Stimulated activated CD8-positive, alpha-beta memory T cell treated with anti-CD3 and anti-CD28 coated beads, Interleukin-12 subunit alpha, Interleukin-12 subunit beta, amount 100 ng/mL, for 24 hours (primary cell): Measurements from ENCODE around the gene KLHDC7B.
"Not testable (repeated sequence)": the region's sequence is repeated elsewhere in the genome, so short reads cannot be mapped to it uniquely, and the experiment has no call there.

Experiments
- DNase-seq: peaks from one replicate; pipeline ENCODE4 v3.0.0-alpha.2; 2020; ENCODE audit errors: extremely low read depth

Gene KLHDC7B

DNA sequence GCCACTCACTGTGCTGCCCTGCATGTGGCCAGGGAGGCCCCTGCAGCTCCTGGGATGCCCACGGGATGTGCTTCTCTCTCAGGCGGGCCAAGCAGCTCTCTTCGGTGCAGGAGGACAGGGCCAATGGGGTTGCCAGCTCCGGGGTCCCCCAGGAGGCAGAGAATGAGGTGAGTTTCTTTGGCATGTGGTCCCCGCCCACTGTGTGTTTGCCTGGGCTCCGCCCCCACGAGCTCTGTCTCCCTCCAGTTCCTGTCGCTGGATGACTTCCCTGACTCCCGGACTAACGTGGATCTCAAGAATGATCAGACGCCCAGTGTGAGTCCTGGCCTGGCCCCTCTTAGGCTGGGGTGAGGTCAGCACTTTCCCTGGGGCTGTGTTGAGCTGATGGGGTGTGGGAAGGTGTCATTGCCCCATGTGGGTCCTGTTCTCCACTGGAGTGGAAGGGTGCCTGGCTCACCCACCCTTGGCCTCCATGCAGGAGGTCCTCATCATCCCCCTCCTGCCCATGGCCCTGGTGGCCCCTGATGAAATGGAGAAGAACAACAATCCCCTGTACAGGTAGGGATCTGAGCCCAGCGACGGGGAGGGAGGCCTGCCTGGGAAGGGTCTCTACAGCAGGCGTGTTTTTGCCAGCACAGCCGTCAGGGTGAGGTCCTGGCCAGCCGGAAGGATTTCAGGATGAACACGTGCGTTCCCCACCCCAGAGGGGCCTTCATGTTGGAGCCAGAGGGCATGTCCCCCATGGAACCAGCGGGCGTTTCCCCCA is 28.0 kb upstream of the KLHDC7B start:
- DNase-seq: no peak

DNA sequence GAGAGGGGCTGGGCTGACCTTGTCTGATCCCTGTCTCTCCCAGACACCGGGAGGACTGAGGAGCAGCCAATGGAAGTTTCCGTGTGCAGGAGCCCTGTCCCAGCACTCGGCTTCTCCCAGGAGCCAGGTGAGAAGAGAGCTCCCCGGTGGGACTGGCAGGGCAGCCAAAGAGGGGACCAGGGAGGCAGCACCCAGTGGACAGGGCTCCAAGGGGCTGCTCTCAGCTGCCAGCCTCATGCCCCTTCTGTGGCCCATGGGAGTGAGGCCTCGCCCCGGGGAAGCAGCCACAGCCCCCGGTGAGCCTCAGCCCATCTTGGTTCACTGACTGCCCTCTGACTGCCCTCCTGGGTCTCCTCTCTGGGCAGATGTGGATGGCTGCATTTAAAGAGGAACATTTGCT is 27.1 kb upstream of the KLHDC7B start:
- no peak for DNase-seq

DNA sequence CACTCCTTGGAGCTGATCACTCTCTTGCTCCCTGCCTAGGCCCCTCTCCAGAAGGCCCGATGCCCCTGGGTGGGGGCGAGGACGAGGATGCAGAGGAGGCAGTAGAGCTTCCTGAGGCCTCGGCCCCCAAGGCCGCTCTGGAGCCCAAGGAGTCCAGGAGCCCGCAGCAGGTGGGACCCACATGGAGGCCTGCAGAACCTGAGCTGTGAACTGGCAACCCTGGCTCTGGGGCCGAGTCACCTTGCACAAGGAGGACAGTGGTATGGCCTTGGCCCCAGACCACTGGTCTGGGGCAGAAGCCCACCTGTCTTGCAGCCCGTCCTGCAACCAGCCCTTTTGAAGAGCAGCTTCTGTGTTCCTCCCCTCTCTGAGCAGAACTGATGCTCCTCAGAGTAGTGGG is 26.5 kb upstream of the KLHDC7B start:
- DNase-seq: no peak

DNA sequence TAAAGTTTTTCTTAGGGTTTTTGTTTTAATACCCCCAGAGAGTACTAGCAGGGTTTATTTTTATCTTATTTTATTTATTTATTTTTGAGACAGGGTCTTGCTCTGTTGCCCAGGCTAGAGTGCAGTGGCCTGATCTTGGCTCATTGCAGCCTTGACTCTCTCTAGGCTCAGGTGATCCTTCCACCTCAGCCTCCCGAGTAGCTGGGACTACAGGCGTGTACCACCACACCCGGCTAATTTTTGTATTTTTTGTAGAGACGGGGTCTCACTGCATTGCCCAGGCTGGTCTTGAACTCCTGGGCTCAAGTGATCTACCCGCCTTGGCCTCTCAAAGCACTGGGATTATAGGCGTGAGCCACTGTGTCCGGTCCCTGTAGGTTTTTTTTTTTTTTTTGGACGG is 25.5 kb upstream of the KLHDC7B start:
- DNase-seq: not testable (repeated sequence)

DNA sequence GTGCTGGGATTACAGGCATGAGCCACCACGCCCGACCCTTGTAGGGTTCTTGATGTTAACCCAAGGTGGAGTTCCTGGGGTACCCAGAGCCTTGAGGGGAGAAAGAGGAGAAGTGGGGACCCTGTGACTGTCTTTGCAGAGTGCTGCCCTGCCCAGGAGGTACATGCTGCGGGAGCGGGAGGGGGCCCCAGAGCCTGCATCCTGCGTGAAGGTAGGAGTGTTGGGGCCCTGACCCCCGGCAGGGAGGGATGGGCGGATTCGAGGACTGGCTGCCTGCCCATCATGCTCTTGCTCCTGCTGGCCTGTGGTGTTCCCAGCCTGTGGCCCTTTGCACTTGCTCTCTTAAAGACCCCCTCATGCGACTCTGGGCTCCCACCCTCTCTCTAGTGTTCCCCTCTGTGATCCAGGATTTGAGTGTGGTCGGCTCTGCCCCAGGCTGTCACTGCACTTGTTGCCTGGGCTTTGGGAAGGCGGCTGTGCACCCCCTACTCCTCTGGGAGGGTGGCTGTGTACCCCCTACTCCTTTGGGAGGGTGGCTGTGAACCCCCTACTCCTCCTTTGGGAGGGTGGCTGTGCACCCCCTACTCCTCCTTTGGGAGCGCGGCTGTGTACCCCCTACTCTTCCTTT is 24.8 kb upstream of the KLHDC7B start:
- DNase-seq: no peak

DNA sequence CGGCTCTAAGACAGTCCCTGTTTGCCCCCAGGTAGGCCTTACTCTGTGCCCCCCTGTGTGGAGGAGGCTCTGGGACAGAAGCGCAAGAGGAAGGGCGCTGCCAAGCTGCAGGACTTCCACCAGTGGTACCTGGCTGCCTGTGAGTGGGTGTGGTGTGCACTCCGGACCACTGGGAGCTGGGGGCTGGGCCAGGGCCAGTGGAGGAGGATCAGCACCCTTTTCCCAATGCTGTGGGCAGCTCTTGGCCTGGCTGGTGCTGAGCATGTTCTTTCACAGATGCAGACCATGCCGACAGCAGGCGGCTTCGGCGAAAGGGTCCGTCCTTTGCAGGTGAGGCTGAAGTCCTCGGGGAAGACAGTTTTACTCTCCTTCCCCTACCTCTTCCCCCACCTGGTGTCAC is 24.0 kb upstream of the KLHDC7B start:
- DNase-seq: no peak

DNA sequence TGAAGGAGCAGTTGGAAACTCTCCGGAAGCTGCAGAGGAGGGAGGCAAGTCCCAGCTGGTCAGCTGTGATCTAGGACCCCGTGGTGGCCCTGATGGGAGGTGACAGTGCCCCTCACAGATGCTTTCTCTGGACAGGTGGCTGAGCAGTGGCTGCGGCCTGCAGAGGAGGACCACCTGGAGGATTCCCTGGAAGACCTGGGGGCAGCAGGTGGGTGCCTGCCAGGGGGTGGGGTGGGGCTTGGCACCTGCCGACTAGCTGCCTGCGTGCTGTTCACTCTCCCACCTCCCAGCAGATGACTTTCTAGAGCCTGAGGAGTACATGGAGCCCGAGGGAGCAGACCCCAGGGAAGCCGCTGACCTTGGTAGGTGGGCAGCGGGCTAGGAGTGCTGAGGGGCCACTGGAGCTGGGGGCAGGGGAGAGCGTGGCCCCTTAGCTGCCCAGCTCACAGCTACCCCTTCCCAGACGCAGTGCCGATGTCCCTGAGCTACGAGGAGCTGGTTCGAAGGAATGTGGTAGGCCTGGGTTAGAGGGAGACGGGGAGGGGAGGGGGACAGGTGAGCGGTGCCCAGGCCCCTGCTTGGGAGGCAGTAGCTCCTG is 23.4 kb upstream of the KLHDC7B start:
- DNase-seq: no peak

DNA sequence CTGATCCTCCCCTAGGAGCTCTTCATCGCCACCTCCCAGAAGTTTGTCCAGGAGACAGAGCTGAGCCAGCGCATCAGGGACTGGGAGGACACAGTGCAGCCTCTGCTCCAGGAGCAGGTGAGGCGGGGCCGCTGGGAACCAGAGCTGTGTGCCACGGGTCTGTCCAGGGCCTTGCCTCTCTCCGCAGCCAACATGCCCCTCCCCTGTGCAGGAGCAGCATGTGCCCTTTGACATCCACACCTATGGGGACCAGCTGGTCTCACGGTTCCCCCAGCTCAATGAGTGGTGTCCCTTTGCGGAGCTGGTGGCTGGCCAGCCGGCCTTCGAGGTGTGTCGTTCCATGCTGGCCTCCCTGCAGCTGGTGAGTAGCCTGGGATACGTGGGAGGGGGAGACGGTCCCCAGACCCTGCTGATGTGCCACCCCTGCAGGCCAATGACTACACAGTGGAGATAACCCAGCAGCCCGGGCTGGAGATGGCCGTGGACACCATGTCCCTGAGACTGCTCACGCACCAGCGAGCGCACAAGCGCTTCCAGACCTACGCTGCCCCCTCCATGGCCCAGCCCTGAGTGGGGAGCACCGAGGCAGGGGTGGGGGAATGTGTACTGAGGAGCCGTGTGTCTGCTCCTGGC is 22.8 kb upstream of the KLHDC7B start:
- DNase-seq: no peak

DNA sequence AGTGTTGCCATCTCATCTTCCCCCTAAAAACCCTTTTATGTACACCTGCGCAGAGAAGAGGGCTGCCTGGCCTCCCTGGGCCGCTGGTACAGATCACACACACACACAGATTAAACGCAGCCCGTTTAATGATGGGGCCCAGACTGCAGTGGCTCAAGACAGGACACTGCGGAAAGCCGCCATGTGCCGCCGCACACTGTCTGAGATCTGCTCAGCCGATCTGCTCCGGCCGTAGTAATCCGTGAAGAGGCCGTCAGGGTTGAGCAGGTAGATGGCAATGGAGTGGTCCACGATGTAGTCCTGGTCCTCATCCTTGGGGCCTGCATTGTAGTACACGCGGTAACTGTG is 22.3 kb upstream of the KLHDC7B start:
- DNase-seq: no peak

DNA sequence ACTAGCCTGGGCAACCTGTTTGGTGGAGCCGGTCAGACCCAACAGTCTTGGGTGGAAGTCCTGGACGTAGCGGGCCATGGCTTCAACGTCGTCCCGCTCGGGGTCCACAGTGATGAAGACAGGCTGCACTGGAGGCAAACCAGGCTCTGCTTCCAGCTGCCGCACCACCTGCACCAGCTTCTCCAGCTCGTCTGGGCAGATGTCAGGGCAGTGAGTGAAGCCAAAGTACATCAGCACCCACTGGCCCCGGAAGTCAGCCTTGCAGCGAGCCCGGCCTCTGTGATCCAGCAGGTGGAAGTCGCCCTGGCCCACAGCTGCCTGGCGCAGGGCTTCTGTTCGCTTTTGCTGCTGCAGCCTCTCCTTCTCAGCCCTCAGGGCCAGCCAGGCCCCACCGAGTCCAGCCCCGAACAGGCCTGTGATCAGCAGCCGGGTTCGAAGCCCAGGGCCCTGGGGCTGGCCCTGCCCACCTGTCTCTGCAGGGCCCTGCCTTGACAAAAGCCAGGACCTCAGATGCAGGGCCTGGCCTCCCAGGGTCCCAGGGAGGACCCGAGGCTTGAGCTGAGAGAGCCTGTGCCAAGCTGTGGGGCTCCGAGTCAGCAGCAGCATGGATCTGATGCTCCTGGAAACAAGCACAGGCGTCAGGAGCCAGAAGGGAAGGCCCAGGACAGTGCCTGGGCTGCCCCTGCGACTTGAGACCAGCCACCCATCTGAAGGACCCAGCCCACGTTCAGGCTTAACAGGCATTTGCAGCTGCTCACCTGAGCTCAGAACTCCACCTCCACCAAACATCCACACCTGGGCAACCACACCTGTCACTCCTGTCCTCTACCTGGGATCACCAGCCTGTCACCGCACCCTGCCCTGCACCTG is 21.7 kb upstream of the KLHDC7B start:
- no peak for DNase-seq

DNA sequence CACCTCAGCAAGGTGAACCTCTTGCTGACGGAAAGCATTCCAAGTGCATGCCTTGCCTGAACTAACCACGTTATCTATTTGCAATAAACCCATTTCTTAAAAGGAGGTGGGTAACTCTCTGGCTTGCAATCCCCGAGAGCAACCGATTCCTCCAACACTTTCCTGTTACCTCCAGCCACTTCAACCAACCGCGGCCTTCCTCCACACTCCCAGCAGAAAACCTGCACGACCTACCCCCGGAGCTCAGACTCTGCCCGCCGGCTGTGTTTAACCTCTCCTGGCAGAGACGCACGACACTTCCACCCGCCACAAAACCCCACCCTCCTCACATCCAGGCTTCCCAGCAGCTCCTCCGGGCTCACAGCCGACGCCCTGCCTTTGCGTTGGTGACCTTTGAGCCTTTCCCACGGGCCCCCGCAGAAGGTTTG is 21.0 kb upstream of the KLHDC7B start:
- DNase-seq: no peak

DNA sequence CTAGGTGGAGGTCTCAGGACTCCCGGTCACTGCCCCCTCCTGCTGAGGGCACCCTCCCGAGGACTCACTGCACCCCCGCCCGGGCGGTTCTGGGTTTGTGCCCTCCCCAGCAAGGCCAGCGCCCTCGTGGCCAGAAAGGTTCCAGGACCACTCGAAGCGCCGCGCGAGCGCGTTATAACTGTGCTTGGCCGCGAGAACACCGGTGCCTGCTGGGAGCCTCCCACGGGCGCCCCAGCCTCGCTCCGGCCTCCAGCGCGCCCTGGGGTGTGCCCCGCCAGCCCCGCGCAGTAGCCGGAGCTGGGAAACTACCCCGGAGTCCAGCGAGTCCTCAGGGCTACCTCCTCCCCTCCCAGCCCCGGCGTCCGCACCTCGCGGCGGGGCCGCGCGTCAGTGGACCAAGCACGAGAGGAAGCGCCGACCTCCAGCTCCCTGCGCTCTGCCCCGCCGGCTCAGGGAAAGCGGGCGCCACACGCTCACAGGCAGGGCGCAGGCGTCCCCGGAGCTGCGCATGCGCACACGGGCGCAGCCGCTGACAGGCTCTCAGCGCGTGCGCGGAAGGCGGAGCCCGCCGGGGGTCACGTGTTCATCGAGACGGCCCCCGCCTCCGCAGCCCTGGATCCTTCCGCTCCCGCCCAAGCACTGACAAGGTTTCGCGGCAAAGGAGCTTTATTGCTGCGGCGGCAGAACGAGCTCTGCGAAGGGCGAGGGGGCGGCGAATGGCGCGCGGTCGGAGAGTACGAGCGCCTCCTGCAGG is 20.4 kb upstream of the KLHDC7B start, which contains the start of gene SCO2:
TSS of gene SCO2 (minus strand) at position 495 of the 754 bp plus-strand sequence. CDS start 1,187 bp downstream, outside the sequence.
- DNase-seq: peak; percentile 94

DNA sequence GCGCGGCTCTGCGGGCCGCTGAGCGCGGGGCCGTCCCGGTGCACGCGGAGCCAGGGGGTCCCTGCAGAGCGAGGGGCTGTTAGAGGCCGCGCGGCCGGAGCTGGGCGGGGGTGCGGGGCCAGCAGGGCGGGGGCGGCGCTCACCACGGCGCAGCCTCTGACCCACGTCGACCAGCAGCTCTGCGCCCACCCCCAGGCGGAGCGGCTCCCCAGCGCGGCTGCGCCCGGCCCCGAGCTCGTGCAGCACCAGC is 19.9 kb upstream of the KLHDC7B start:
- no peak for DNase-seq

DNA sequence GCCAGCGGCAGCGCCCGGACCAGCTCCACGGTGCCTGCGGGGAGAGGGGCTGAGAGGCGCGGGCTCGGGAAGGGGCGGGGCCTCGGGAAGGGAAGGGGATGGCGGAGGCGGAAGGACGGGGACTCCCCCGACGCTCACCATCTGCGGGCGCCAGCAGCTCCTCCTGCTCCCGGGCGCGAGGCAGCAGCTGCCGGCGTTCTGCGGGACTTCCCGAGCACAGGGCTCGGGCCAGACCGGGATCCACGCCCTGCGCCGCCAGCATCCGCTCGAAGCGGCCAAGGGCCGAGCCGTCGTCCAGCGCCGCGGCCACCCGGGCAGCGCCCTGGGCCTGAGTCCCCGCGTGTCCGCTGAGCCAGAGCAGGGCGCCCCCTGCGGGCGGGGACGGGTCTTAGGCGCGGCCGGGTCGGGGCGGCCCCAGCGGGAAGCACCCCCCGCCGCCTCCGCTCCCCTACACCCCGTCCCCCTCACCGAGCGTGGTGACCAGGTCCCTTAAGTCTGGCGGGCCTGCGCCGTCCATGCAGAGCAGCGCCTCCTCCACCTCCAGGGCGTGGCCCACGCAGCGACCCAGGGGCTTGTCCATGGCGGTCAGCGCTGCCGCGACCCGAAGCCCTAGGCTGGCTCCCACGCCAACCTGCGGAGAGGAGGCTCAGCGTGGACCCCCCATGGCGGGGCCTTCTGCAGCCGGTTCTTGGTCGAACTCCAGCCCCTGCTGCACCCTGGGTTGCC is 19.4 kb upstream of the KLHDC7B start:
- peak; percentile 64 for DNase-seq

DNA sequence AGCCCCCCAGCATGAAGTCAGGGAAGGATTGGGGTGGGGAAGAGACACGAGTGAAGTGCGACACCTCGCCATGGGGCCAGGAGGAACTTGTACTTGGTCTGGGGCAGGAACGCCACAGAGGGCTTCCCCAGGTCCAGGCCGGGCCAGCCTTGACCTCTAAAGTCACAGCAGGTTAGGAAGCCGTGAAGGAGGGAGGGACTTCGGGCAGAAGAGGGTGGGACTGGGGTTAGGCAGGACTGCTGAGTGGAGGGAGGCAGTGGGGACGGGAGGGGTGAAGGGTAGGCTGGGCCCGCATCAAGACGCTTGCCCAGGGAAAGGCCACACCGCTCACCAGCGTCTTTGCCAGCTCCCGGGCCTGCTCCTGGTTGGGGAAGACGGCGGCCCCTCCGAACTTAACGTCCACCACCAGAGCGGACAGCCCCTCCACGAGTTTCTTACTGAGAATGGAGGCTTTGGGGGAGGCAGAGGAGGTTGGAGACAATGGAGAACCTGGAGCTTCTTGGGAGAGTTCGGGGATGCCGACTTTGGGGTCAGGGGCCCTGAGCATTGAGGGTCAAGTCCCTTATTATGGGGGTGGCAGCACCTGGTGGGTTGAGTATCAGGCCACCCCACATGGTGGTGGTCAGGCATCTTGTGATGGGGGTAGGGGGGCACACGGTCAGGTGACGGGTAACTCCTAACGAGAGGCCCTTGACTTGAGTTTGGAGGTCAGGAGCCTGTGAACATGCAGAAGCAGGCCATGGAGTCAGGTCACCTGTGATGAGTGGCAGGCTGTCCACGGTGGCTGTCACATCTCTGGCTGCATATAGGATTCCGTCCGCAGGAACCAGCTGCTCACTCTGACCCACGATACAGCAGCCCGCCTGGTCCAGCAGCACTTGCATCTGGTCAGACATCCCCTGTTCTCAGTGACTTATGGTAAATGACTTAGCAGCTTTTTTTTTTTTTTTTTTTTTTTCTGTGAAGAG is 18.6 kb upstream of the KLHDC7B start:
- DNase-seq: no peak

DNA sequence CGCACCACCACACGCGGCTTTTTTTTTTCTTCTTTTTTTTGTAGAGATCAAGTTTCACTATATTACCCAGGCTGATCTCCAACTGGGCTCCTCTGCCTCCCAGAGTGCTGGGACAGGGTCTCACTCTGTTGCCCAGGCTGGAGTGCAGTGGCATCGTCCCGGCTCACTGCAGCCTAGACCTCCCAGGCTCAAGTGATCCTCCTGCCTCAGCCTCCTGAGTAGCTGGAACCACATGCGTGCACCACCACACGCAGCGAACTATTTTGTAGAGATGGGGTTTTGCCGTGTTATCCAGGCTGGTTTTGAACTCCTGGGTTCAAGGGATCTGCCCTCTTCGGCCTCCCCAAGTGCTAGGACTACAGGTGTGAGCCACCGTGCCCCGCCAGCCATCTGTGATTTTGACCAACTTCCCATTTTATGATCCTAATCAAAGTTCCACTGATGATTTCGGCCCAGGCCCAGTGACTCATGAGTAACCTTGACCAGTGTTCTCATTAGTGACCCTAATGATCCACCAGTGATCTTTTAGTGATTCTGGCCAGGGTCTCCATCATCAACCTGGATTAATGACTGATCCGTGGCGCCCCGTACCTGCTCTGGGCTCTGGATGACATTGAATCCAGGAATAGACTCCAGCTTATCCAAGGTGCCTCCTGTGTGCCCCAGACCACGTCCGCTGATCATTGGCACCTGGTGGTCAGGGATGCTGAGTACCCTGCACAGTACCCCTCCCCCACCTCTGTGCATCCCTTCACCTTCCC is 17.6 kb upstream of the KLHDC7B start:
- DNase-seq: no peak

DNA sequence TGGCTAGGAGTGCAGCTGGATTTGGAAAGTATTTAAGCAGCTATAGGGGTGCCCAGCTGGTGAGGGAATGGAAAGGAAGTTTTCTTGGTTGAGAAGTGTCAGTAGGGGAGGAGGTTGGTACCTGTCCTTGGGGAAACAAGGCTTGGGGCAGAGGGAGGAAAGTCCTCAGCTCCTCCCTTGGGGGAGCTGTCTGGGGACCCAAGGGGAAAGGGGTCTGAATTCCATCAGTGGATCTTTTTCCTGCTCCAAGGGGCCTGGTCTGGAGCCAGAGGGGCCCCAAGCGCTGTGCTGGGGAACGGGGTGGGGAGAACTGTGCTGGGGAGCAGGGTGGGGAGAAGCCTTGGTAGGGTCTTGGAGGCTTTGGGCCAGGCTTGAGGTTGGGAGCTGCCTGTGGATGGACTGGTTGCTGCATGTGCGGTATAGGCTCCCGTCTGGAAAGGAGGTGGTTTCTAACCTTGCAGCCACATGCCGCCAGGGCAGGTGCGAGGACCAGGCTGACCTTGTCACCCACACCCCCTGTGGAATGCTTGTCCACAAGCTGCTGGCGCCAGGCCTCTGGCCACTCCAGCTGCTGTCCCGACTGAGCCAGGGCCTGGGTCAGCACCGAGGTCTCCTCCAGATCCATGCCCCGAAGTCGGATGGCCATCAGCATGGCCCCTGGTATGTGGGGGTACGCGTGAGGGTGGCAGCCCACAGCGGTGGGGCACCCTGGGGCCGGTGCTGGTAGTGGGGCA is 16.9 kb upstream of the KLHDC7B start:
- DNase-seq: no peak

DNA sequence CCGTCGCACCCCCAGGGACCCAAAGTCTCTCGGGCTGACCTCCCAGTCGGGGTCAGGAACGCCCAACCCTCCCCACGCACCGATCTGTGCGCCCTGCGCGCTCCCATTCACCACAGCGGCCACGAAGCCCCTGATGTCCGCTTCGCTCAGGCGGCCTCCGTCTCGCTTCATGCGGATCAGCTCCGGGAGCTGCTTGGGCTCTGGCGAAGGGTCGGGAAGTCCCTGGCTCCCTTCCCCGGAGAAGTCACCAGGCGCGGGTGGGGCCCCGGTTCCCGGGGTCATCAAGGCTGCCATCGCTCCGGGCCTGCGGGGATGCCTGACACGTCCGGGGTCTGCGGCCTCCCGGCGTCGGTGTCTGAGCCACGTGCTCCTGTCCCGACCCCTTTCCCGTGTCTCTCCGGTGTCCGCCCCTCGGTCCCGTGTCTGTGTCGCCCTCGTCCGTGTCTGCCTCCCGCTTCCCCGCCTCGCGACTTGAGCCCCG is 16.2 kb upstream of the KLHDC7B start:
- DNase-seq: no peak
